ENCODE data around the gene PALS1. TPM values are rescaled to one million over a fixed set of nuclear protein-coding genes. Genes with fewer than 3 reads are reported as not detected.

Gene PALS1
- total and polyA plus RNA-seq, 2 experiments from 2014 or later, result 9.1 to 26.7 TPM

DNA sequence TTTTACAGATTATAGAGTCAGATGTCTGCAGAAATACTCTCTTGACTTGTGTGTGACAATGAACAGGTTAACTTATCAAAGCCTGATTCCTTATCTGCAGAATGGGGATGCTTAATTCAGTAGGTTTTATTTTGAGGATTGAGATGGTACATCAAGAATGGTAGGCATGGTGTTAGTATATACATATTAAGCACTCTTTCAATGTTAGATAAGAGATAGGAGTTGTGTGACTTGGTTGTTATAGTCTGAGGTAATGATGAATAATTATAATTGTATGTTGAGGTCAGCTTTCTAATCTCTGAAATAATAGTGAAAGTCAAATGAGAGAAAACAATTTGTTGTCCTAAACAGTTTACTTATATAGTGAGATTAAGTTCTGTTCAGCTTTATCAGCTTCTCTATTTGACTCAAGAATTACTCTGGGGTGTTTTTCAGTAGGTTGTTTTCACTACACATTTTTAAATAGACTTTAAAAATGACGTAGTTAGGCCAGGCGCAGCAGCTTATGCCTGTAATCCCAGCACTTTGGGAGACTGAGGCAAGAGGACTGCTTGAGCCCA lies 11.9 kb downstream of the PALS1 start:
- H3K27ac Mint-ChIP-seq, result no peak overlapping the region
- H3K36me3 Mint-ChIP-seq (ENCODE audit: low read depth), result peaks cover 3% of the 10 kb centered on the region; the same call in 1 of the 3 replicates
- Histone ChIP-seq H3K4me3 (no peak overlapping the region), H3K36me3 (ENCODE audit: insufficient read depth) (no peaks in the 10 kb centered on the region), H2AFZ (no peak overlapping the region), H3K9me2 (ENCODE audit: insufficient read depth) (no peaks in the 10 kb centered on the region), H3K4me1 (ENCODE audit: insufficient read depth) (peaks cover 10% of the 10 kb centered on the region), H3K27ac (ENCODE audit: low read depth) (no peak overlapping the region), H3K4me2 (no peak overlapping the region), H4K20me1 (replicated peaks; ENCODE audit: insufficient read depth) (peaks cover 10% of the 10 kb centered on the region; the same call in 1 of the 2 replicates), H3F3A (replicated peaks; ENCODE audit: low read depth) (no peaks in the 10 kb centered on the region), H3K27me3 (ENCODE audit: insufficient read depth) (no peaks in the 10 kb centered on the region), H3K79me2 (replicated peaks; ENCODE audit: insufficient read depth) (peaks cover 98% of the 10 kb centered on the region)
- TF ChIP-seq, protein P1, sequence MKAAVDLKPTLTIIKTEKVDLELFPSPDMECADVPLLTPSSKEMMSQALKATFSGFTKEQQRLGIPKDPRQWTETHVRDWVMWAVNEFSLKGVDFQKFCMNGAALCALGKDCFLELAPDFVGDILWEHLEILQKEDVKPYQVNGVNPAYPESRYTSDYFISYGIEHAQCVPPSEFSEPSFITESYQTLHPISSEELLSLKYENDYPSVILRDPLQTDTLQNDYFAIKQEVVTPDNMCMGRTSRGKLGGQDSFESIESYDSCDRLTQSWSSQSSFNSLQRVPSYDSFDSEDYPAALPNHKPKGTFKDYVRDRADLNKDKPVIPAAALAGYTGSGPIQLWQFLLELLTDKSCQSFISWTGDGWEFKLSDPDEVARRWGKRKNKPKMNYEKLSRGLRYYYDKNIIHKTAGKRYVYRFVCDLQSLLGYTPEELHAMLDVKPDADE (IDR thresholded peaks at IDR 0.05), result no peak
- no peak for TF ChIP-seq CTCF (conservative IDR thresholded peaks at IDR 0.05; ENCODE audit: low read depth in 2 of 2)
- TF ChIP-seq EZH2 (IDR thresholded peaks at IDR 0.05; ENCODE audit: low read depth, unreplicated experiment), result no peak
- TF ChIP-seq, protein P2, sequence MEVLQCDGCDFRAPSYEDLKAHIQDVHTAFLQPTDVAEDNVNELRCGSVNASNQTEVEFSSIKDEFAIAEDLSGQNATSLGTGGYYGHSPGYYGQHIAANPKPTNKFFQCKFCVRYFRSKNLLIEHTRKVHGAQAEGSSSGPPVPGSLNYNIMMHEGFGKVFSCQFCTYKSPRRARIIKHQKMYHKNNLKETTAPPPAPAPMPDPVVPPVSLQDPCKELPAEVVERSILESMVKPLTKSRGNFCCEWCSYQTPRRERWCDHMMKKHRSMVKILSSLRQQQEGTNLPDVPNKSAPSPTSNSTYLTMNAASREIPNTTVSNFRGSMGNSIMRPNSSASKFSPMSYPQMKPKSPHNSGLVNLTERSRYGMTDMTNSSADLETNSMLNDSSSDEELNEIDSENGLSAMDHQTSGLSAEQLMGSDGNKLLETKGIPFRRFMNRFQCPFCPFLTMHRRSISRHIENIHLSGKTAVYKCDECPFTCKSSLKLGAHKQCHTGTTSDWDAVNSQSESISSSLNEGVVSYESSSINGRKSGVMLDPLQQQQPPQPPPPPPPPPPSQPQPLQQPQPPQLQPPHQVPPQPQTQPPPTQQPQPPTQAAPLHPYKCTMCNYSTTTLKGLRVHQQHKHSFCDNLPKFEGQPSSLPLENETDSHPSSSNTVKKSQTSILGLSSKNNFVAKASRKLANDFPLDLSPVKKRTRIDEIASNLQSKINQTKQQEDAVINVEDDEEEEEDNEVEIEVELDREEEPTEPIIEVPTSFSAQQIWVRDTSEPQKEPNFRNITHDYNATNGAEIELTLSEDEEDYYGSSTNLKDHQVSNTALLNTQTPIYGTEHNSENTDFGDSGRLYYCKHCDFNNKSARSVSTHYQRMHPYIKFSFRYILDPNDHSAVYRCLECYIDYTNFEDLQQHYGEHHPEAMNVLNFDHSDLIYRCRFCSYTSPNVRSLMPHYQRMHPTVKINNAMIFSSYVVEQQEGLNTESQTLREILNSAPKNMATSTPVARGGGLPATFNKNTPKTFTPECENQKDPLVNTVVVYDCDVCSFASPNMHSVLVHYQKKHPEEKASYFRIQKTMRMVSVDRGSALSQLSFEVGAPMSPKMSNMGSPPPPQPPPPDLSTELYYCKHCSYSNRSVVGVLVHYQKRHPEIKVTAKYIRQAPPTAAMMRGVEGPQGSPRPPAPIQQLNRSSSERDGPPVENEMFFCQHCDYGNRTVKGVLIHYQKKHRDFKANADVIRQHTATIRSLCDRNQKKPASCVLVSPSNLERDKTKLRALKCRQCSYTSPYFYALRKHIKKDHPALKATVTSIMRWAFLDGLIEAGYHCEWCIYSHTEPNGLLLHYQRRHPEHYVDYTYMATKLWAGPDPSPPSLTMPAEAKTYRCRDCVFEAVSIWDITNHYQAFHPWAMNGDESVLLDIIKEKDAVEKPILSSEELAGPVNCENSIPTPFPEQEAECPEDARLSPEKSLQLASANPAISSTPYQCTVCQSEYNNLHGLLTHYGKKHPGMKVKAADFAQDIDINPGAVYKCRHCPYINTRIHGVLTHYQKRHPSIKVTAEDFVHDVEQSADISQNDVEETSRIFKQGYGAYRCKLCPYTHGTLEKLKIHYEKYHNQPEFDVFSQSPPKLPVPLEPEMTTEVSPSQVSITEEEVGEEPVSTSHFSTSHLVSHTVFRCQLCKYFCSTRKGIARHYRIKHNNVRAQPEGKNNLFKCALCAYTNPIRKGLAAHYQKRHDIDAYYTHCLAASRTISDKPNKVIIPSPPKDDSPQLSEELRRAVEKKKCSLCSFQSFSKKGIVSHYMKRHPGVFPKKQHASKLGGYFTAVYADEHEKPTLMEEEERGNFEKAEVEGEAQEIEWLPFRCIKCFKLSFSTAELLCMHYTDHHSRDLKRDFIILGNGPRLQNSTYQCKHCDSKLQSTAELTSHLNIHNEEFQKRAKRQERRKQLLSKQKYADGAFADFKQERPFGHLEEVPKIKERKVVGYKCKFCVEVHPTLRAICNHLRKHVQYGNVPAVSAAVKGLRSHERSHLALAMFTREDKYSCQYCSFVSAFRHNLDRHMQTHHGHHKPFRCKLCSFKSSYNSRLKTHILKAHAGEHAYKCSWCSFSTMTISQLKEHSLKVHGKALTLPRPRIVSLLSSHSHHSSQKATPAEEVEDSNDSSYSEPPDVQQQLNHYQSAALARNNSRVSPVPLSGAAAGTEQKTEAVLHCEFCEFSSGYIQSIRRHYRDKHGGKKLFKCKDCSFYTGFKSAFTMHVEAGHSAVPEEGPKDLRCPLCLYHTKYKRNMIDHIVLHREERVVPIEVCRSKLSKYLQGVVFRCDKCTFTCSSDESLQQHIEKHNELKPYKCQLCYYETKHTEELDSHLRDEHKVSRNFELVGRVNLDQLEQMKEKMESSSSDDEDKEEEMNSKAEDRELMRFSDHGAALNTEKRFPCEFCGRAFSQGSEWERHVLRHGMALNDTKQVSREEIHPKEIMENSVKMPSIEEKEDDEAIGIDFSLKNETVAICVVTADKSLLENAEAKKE (CRISPR knock-in tag; IDR thresholded peaks at IDR 0.05), result no peak
- TF ChIP-seq STAT1 (IDR thresholded peaks at IDR 0.05; ENCODE audit: unreplicated experiment), result no peak
- TF ChIP-seq CREB1 (CRISPR knock-in tag; IDR thresholded peaks at IDR 0.05; ENCODE audit: low read depth), result no peak
- no peak for TF ChIP-seq ZNF331 (CRISPR knock-in tag; IDR thresholded peaks at IDR 0.05; ENCODE audit: low read depth)
- TF ChIP-seq EZH2phosphoT487 (IDR thresholded peaks at IDR 0.05; ENCODE audit: unreplicated experiment), result no peak
- TF ChIP-seq POLR2AphosphoS5 (IDR thresholded peaks at IDR 0.05; ENCODE audit: low read depth), result no peak
- TF ChIP-seq, protein P3, sequence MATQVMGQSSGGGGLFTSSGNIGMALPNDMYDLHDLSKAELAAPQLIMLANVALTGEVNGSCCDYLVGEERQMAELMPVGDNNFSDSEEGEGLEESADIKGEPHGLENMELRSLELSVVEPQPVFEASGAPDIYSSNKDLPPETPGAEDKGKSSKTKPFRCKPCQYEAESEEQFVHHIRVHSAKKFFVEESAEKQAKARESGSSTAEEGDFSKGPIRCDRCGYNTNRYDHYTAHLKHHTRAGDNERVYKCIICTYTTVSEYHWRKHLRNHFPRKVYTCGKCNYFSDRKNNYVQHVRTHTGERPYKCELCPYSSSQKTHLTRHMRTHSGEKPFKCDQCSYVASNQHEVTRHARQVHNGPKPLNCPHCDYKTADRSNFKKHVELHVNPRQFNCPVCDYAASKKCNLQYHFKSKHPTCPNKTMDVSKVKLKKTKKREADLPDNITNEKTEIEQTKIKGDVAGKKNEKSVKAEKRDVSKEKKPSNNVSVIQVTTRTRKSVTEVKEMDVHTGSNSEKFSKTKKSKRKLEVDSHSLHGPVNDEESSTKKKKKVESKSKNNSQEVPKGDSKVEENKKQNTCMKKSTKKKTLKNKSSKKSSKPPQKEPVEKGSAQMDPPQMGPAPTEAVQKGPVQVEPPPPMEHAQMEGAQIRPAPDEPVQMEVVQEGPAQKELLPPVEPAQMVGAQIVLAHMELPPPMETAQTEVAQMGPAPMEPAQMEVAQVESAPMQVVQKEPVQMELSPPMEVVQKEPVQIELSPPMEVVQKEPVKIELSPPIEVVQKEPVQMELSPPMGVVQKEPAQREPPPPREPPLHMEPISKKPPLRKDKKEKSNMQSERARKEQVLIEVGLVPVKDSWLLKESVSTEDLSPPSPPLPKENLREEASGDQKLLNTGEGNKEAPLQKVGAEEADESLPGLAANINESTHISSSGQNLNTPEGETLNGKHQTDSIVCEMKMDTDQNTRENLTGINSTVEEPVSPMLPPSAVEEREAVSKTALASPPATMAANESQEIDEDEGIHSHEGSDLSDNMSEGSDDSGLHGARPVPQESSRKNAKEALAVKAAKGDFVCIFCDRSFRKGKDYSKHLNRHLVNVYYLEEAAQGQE (IDR thresholded peaks at IDR 0.05; ENCODE audit: unreplicated experiment), result no peak
- TF ChIP-seq ZNF114 (CRISPR knock-in tag; IDR thresholded peaks at IDR 0.05), result no peak
- peaks cover 15% of the 10 kb centered on the region for H3K4me1 Mint-ChIP-seq
- H3K9me3 Mint-ChIP-seq, result no peaks in the 10 kb centered on the region
- ATAC-seq, result no peak
- H3K4me3 Mint-ChIP-seq, result no peak overlapping the region
- peaks cover 8% of the 10 kb centered on the region for H3K27me3 Mint-ChIP-seq (ENCODE audit: insufficient read depth, low read depth, poor library complexity)
- no peak for DNase-seq (ENCODE audit: low spot score)

All from GM23338 (cell line).